Heart left ventricle (tissue), 13 donors: ENCODE results near the gene MMP12.

ENCODE experiments used
- CTCF ChIP-seq, 12 donors: fragments of 200-600 bp; sonication (generic) in 4 of 12; IDR thresholded peaks; one replicate each; pipeline versions ENCODE4 v1.5.0 to v1.8.0; 2018 to 2022; ENCODE audit warnings: antibody characterized with exemption in 12 of 12, mild to moderate bottlenecking in 5 of 12
- POLR2A ChIP-seq, 2 donors: fragments of 450-650 bp; IDR thresholded peaks; one replicate each; pipeline ENCODE4 v1.6.1; 2017; ENCODE audit warnings: antibody characterized with exemption in 2 of 2, mild to moderate bottlenecking in 2 of 2, moderate library complexity in 2 of 2
- donor health status: ischemic (EF 13 %, LVEDD 7.1; RV severe dilation, severe dysfunction).
- donor health status: DM: no; HTN: yes; CAD: no.
- donor health status: DM: no; HTN: no; CAD: no.
- donor health status: ischemic (EF 25% LVEDD 6.9; RV normal size, moderate dysfunction).
- donor health status: ischemic (EF 25% LVEDD 5.7; RV mildly dilated, moderate dysfunction).
- donor health status: ischemic (EF 35%, LVEDD 5.7; RV mildly dilated, moderate dysfunction).
- donor health status: nonischemic (EF 11% LVEDD 7.7; RV severe dilation, severe dysfunction).
- donor health status: DM: yes; HTN: yes; CAD: no.
- donor health status: PGD.
- donor health status: ischemic (EF 29% LVEDD 5.4; RV normal size, mild dysfunction).
- donor health status: nonischemic (EF 23%, LVEDD 6.1; RV moderate dilation, normal function).

- TF ChIP-seq CTCF (IDR thresholded peaks at IDR 0.05) (no peak), POLR2A (IDR thresholded peaks at IDR 0.05) (no peak)
These were observed 44.6 kb downstream of the MMP12 start for GRCh38 chr11:102830001-102830727.
